Thoracic aorta (tissue), 2 donors: Measurements from ENCODE around the gene STK35. TPM values are rescaled to one million over a fixed set of nuclear protein-coding genes. Genes with fewer than 3 reads are reported as not detected.
A peak's percentile ranks its signal among the peaks of the same experiment; 100 is the strongest.

Source experiments
- ATAC-seq: fragments of 150-250 bp; one replicate; pipeline ENCODE4 v1.8.0; 2017; ENCODE audit warnings: low read depth; ENCODE audit not compliant: insufficient number of reproducible peaks, low FRiP score
- DNase-seq: peaks from one replicate; pipeline ENCODE4 v3.0.0-alpha.2; 2020; ENCODE audit warnings: low spot score
- H3K27ac ChIP-seq, 2 donors: fragments of 200-600 bp; sonication (generic); 1 replicate in 1 of 2; 2 replicates in 1 of 2; pipeline ENCODE4 v1.5.1; 2016; ENCODE audit warnings: mild to moderate bottlenecking in 2 of 2, moderate library complexity in 2 of 2
- H3K27me3 ChIP-seq: fragments of 200-600 bp; sonication (generic); replicated peaks from 2 replicates; pipeline ENCODE4 v1.6.0; 2016; ENCODE audit warnings: mild to moderate bottlenecking; ENCODE audit not compliant: insufficient read depth
- H3K36me3 ChIP-seq: fragments of 200-600 bp; sonication (generic); one replicate; pipeline ENCODE4 v1.5.1; 2016
- H3K4me1 ChIP-seq, 2 donors: fragments of 200-600 bp; sonication (generic); 1 replicate in 1 of 2; 2 replicates in 1 of 2; pipeline versions ENCODE4 v1.5.1 to v1.6.0; 2016; ENCODE audit warnings: low read depth in 2 of 2, mild to moderate bottlenecking in 1 of 2; ENCODE audit not compliant: control insufficient read depth in 1 of 2
- H3K4me3 ChIP-seq: fragments of 200-600 bp; sonication (generic); 2 replicates; pipeline ENCODE4 v1.5.1; 2016; ENCODE audit warnings: mild to moderate bottlenecking
- H3K9me3 ChIP-seq: fragments of 200-600 bp; sonication (generic); 2 replicates; pipeline ENCODE4 v1.5.1; 2016
- total RNA-seq, 2 donors: library from RNA; depleted of rRNA; stranded (reverse); fragments of >200 nt; gene quantifications; one replicate each; pipeline versions ENCODE4 v1.1.0 to v1.2.3, GENCODE V29; 2016
- TF ChIP-seq, protein P1 (sequence below): fragments of 200-600 bp; sonication (generic); IDR thresholded peaks from one replicate; pipeline ENCODE4 v1.5.1; 2019; ENCODE audit warnings: antibody characterized with exemption

Gene STK35
- total RNA-seq, 2 donors from 2014 or later: 25.4 to 31.5 TPM

DNA sequence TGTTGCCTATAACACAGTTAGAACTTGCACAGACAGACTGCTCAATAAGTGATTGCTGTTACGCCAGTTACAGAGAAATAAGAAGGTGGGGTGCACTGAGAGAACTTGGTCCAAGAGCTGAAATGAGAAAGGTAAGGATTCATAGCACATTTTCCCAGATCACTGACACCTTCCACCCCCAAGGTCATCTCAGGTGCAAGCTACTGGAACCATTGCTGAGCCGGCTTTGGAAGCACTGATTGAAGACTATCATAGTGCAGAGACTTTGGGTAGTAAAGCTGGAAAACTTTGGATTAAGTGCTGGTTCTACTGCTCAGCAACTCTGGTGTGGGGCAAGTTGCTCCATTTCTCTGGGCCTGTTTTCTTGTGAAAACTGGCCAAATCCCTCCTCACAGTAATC lies 38.1 kb downstream of the STK35 start:
- TF ChIP-seq, protein P1, sequence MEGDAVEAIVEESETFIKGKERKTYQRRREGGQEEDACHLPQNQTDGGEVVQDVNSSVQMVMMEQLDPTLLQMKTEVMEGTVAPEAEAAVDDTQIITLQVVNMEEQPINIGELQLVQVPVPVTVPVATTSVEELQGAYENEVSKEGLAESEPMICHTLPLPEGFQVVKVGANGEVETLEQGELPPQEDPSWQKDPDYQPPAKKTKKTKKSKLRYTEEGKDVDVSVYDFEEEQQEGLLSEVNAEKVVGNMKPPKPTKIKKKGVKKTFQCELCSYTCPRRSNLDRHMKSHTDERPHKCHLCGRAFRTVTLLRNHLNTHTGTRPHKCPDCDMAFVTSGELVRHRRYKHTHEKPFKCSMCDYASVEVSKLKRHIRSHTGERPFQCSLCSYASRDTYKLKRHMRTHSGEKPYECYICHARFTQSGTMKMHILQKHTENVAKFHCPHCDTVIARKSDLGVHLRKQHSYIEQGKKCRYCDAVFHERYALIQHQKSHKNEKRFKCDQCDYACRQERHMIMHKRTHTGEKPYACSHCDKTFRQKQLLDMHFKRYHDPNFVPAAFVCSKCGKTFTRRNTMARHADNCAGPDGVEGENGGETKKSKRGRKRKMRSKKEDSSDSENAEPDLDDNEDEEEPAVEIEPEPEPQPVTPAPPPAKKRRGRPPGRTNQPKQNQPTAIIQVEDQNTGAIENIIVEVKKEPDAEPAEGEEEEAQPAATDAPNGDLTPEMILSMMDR: no peak
- peaks cover 0 to 24% of the 10 kb centered on the region in 2 donors for H3K4me1 ChIP-seq
- H3K36me3 ChIP-seq: peaks cover 8% of the 10 kb centered on the region
- no peaks in the 10 kb centered on the region for H3K27me3 ChIP-seq
- no peak overlapping the region for H3K27ac ChIP-seq
- H3K4me3 ChIP-seq: no peak overlapping the region
- DNase-seq: no peak
- H3K9me3 ChIP-seq: no peaks in the 10 kb centered on the region
- ATAC-seq: no peak

DNA sequence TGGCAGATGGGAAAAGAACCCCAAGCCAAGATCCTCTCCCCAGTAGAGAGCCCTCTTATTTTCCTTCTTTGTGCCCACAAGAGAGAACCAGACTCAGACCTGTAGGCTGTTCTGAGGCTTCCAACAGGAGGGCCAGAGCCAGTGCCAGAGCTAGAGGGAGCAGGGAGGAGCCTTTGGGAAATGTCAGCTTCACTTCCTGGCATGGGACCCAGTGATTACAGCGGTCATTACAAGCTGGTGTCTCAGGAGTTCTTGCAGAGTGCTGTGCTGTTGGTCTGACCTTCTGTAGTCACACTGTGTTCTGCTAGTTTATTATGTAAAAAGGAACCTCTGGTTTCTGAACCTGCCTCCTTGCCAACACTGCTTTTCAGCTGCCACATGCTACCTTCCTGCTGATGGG lies 38.9 kb downstream of the STK35 start:
- ATAC-seq (peak; percentile 24), DNase-seq (no peak)
- Histone ChIP-seq H3K9me3 (no peaks in the 10 kb centered on the region), H3K27me3 (no peaks in the 10 kb centered on the region), H3K36me3 (peaks cover 13% of the 10 kb centered on the region), H3K27ac (no peak overlapping the region), H3K4me3 (no peak overlapping the region), H3K4me1 (peaks cover 0 to 16% of the 10 kb centered on the region in 2 donors)
- TF ChIP-seq, protein P1: no peak

DNA sequence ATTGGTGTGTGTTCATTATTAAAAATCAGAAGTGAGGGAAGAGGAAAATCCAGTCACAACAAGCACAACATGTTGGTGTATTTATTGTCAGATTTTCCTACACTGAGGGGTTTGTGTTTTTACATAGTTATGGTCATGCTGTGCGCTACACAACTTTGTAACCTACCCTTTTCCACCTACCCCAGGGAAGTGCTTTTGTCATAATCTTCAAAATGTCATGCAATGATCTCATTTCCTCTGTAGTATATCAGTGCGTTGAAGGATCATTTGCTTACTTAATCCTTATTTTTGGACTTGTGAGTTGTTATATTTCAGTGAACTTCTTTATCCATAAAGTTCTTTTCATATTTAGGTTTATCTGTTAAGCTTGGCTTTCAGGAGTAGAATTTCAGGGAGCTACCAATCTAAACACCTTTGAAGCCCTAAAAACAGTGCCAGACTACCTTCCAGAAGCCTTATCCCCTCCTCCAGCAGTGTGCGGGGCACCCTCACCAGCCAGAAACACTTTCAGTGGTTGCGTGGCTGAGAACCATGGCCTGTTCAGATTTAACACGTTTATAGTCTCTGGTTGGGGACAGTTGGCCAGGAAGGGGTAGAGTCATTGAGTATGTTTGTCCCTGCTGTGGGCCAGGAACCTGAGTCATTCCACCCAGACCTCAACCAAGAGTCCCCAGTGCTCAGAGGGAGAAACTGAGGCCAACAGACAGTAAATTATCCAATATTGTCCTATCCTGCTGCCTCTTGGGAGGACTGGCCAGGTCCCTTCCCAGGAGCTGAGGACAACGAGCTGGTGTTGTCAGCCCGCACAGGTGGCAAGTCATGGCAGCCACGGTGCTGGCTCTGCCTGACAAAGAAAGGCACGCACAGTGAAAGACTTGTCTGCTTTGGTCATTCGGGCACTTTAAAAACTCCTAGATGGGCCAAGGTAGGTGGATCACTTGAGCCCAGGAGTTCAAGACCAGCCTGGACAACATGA lies 40.3 kb downstream of the STK35 start:
- Histone ChIP-seq H3K27ac (no peak overlapping the region), H3K27me3 (no peaks in the 10 kb centered on the region), H3K4me3 (no peak overlapping the region), H3K36me3 (peaks cover 13% of the 10 kb centered on the region), H3K9me3 (no peaks in the 10 kb centered on the region), H3K4me1 (peaks cover 0 to 15% of the 10 kb centered on the region in 2 donors)
- ATAC-seq (no peak), DNase-seq (no peak)
- TF ChIP-seq, protein P1: no peak

DNA sequence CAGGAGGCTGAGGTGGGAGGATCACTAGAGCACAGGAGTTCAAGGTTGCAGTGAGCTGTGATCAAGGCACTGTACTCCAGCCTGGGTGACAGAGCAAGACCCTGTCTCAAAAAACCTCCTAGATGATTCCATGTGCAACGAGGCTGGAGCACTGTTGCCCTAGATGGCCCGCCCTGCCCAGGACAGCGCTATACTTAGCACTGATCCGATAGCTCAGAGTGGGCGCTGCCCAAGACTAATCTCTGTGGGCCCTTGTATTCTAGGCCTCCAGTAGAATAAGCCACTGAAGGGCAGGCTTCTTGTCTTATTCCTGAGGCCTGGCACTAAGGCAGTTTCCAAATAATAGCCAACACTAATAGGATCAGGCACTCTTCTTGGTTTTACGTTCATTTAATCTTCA lies 41.0 kb downstream of the STK35 start:
- Histone ChIP-seq H3K27me3 (no peaks in the 10 kb centered on the region), H3K4me3 (no peak overlapping the region), H3K27ac (no peak overlapping the region), H3K36me3 (peaks cover 15% of the 10 kb centered on the region), H3K4me1 (peaks cover 0 to 15% of the 10 kb centered on the region in 2 donors), H3K9me3 (no peaks in the 10 kb centered on the region)
- DNase-seq: no peak
- ATAC-seq: no peak
- TF ChIP-seq, protein P1: no peak

DNA sequence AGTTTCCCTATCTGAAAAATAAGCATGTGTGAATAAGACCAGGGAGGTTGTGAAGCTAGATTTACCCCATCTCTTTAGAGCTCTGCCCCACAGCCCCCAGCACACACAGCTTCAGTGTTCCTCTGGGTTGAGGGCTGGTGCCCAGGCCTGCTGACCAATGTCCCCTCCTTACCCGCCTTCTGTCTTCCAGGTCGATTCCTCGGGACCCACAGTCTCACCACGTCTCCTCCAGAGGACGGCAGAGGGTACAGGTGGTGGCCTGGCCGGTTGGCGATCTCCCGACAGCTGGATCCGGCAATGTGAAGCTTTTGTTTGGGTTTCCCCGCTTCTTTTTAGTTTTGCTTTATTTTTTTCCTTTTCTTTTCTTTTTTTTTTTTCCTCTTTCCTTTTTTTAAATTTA lies 42.0 kb downstream of the STK35 start:
- no peak for DNase-seq
- Histone ChIP-seq H3K9me3 (no peaks in the 10 kb centered on the region), H3K27me3 (no peaks in the 10 kb centered on the region), H3K4me1 (peaks cover 0 to 15% of the 10 kb centered on the region in 2 donors), H3K36me3 (peaks cover 18% of the 10 kb centered on the region), H3K27ac (no peak overlapping the region), H3K4me3 (no peak overlapping the region)
- TF ChIP-seq, protein P1: no peak
- no peak for ATAC-seq
